MCF 10A (cell line): Measurements from ENCODE around the gene KCNA3. TPM values are rescaled to one million over a fixed set of nuclear protein-coding genes. Genes with fewer than 3 reads are reported as not detected.

Source experiments
- BruUV-seq: library from RNA; stranded (reverse); fragments of 400-500 nt; replicated peaks from 2 replicates; lab custom pipeline; 2021; lab: Mats Ljungman, UMichigan
- CTCF ChIA-PET: fragments of 300-600 bp; sonication (Branson Sonifier 250); formaldehyde crosslinking; extraction: SDS; loops from one replicate; lab custom pipeline; 2021; ENCODE audit warnings: antibody characterized with exemption, inconsistent platforms; lab: Yijun Ruan, JAX
- POLR2A ChIA-PET: fragments of 300-600, 350-650 bp; sonication (Branson Sonifier 250); formaldehyde crosslinking; extraction: SDS; loops from one replicate; lab custom pipeline; 2020; ENCODE audit warnings: antibody characterized with exemption, inconsistent platforms; lab: Yijun Ruan, JAX
- DNase-seq: peaks from one replicate; pipeline ENCODE4 v3.0.0-alpha.2; 2018; ENCODE audit not compliant: unreplicated experiment
- H3K27ac Mint-ChIP-seq: one replicate; pipeline ENCODE4 v1.8.0; 2022; ENCODE audit warnings: mild to moderate bottlenecking, low read depth, mixed read lengths; ENCODE audit not compliant: unreplicated experiment
- H3K27me3 Mint-ChIP-seq: one replicate; pipeline ENCODE4 v1.8.0; 2022; ENCODE audit warnings: mixed read lengths; ENCODE audit not compliant: insufficient read depth, unreplicated experiment
- H3K36me3 Mint-ChIP-seq: one replicate; pipeline ENCODE4 v1.8.0; 2022; ENCODE audit warnings: mild to moderate bottlenecking, moderate library complexity, mixed read lengths; ENCODE audit not compliant: insufficient read depth, unreplicated experiment
- H3K4me1 Mint-ChIP-seq: one replicate; pipeline ENCODE4 v1.8.0; 2022; ENCODE audit warnings: mixed read lengths; ENCODE audit not compliant: insufficient read depth, unreplicated experiment
- H3K4me3 Mint-ChIP-seq: one replicate; pipeline ENCODE4 v1.8.0; 2022; ENCODE audit warnings: mild to moderate bottlenecking, moderate library complexity, mixed read lengths; ENCODE audit not compliant: unreplicated experiment
- H3K9me3 Mint-ChIP-seq: one replicate; pipeline ENCODE4 v1.8.0; 2022; ENCODE audit warnings: mixed read lengths; ENCODE audit not compliant: unreplicated experiment
- CTCF ChIP-seq: fragments of 200-600 bp; IDR thresholded peaks from one replicate; pipeline ENCODE4 v1.8.0; 2022; ENCODE audit warnings: antibody characterized with exemption, mild to moderate bottlenecking; ENCODE audit not compliant: unreplicated experiment
- intact Hi-C: fragments of 100-400 bp; cut with micrococcal nuclease; formaldehyde crosslinking; loops from 2 replicates; pipeline ENCODE4 v1.14.1; 2022
- total RNA-seq: library from RNA; stranded (reverse); gene quantifications from 2 replicates; pipeline ENCODE4 v1.2.3, GENCODE V29; 2022

Gene KCNA3
- total RNA-seq, 1 experiment from 2014 or later = not detected

DNA sequence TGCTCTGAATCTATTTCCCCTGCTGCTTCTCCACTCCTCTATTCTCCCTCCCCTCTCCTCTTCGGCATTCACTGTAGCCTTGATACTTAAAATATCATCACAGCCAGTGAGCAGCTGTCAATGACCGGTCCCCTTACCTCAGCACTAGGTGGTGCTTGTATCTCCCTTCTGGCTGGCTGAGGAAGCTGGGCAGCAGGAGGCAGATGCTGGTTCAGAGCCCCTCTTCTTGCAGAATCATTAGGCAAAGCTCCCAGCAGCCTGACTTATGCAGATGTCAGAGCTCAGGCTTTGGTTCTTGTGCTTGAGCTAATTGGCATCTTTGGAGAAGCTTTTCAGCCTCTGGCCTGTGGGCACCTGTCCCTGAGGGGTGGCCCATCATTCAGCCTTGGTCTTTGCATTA is 36.7 kb downstream of the KCNA3 start:
- no TSS peak for BruUV-seq
- Mint-ChIP-seq H3K36me3 (no peaks in the 10 kb centered on the region), H3K27me3 (peaks cover 53% of the 10 kb centered on the region), H3K9me3 (no peaks in the 10 kb centered on the region), H3K27ac (no peak overlapping the region), H3K4me3 (no peak overlapping the region), H3K4me1 (peaks cover 19% of the 10 kb centered on the region)
- ChIA-PET CTCF (interaction anchor here (0.6 to 5.5 kb wide), 6 partner anchors 8 to 354 kb away, joined by 3 to 29 read pairs (median 6); no protein-coding TSS in a partner anchor), POLR2A (no interaction called here)
- TF ChIP-seq CTCF = no peak
- intact Hi-C loops = loop anchor here (10.0 kb wide), 1 partner anchor 357 kb away; no protein-coding TSS in a partner anchor
- no peak for DNase-seq

- POLR2A ChIA-PET = no interaction called here
- DNase-seq = no peak
- TF ChIP-seq CTCF = no peak
- CTCF ChIA-PET = interaction anchor here (0.6 to 5.5 kb wide), 6 partner anchors 18 to 144 kb away, joined by 3 to 29 read pairs (median 11); no protein-coding TSS in a partner anchor
- no peak overlapping the region for H3K27ac Mint-ChIP-seq
- H3K4me1 Mint-ChIP-seq = peaks cover 19% of the 10 kb centered on the region
- no peaks in the 10 kb centered on the region for H3K36me3 Mint-ChIP-seq
- peaks cover 48% of the 10 kb centered on the region for H3K27me3 Mint-ChIP-seq
- H3K9me3 Mint-ChIP-seq = no peaks in the 10 kb centered on the region
- BruUV-seq = no TSS peak
- H3K4me3 Mint-ChIP-seq = no peak overlapping the region
- intact Hi-C loops = loop anchor here (10.0 kb wide), 1 partner anchor 357 kb away; no protein-coding TSS in a partner anchor
Observed at GRCh38 chr1:110637475-110637874, 37.3 kb downstream of the KCNA3 start.

- intact Hi-C loops = loop anchor here (10.0 kb wide), 1 partner anchor 358 kb away; no protein-coding TSS in a partner anchor
- ChIA-PET CTCF (interaction anchor here (1.0 to 5.5 kb wide), 7 partner anchors 8 to 145 kb away, joined by 3 to 29 read pairs (median 17); no protein-coding TSS in a partner anchor), POLR2A (no interaction called here)
- Mint-ChIP-seq H3K4me1 (peaks cover 19% of the 10 kb centered on the region), H3K36me3 (no peaks in the 10 kb centered on the region), H3K9me3 (no peaks in the 10 kb centered on the region), H3K27me3 (peaks cover 37% of the 10 kb centered on the region), H3K27ac (no peak overlapping the region), H3K4me3 (no peak overlapping the region)
- no TSS peak for BruUV-seq
- no peak for DNase-seq
- no peak for TF ChIP-seq CTCF
Observed at GRCh38 chr1:110636149-110636935, 38.4 kb downstream of the KCNA3 start.

GRCh38 chr1:110635434-110635833 is 39.3 kb downstream of the KCNA3 start:
- H3K36me3 Mint-ChIP-seq = no peaks in the 10 kb centered on the region
- DNase-seq = no peak
- no peak overlapping the region for H3K4me3 Mint-ChIP-seq
- peaks cover 27% of the 10 kb centered on the region for H3K27me3 Mint-ChIP-seq
- H3K27ac Mint-ChIP-seq = no peak overlapping the region
- no peak for TF ChIP-seq CTCF
- CTCF ChIA-PET = interaction anchor here (0.7 to 5.5 kb wide), 10 partner anchors 13 to 1419 kb away, joined by 3 to 29 read pairs (median 9); no protein-coding TSS in a partner anchor
- peaks cover 19% of the 10 kb centered on the region for H3K4me1 Mint-ChIP-seq
- POLR2A ChIA-PET = no interaction called here
- H3K9me3 Mint-ChIP-seq = no peaks in the 10 kb centered on the region
- intact Hi-C loops = loop anchor here (10.0 kb wide), 1 partner anchor 359 kb away; no protein-coding TSS in a partner anchor
- BruUV-seq = no TSS peak
